ENCODE results near the gene ZRANB1.
A peak's percentile ranks its signal among the peaks of the same experiment; 100 is the strongest.
"Not testable (repeated sequence)": the region's sequence is repeated elsewhere in the genome, so short reads cannot be mapped to it uniquely, and the experiment has no call there.

ZRANB1 gene

DNA sequence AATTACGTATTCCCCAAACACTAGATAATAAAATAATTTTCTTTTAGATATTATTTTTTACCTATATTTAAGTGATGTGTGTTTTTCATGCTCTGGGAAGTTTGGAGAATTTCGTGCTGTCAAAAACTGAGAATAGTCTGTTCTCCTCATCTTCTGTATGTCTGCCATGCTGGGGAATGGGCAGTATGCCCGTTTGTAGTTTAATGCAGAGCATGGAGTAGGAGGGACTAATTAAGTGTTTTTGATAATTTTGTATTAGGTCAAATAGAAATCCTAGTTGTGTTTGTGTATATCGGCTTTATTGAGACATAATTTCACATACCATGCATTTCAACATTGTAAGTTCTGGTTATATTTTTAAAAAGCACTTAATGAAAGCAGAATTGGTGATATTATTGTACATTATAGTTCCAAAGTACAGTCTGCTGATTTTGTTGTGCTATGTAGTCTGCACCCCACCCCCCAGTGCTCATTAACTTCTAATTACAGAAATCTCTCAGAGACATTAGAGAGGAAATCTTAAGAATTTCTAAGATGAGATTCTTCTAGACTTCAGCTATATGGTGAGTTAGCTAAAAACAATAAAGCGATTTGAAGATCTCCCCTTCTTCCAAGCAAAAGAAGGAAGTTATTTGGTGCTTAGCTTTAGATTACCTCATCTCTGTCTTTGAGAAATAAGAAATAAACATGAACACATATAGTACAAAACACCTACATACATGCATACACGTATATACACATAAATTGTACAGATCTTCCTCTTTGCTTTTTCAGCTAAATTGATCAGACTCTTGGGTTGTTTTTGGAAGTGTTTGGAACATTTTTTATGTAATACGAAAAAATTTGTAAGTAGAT is 22.2 kb downstream of the ZRANB1 start:
- DNase-seq (ENCODE audit: low spot score): no peak

DNA sequence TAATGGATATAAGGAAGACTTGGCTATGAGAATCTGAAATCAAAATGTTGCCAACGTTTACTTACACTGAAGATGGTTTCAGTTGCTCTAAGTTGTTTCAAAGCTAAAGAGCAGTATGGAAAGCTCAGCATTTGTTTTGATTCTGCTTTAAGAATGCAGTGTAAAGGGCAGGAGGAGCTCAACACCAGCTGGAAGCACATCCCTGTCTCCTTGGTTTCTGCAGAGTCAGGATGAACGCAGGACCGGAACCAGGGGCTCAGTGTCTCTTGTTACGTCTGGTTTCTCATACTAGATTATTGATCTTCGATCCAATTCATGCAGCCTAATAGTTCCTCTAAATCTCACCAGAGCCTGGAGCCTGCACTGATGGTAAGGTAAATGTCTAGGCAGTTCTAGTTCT is 24.1 kb downstream of the ZRANB1 start:
- DNase-seq (ENCODE audit: low spot score): no peak

DNA sequence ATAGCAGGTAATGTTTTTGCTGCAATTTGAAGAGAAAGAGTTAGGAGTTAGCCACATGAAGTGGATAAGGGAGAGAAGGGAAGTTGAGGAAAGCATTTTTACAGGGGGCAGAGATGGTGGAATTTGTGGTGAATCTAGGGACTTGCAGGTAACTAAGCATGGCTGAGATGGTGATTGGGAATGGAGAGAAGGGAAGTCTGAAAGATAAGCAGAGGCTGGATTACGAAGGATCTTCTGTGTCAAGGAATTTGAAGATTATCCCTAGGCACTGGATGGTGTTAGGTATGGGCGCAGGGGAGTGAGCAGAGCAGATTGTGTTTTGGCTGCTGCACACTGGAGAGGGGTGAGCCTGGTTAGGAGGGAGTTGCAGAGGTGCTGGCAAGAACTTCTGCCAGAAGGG is 25.3 kb downstream of the ZRANB1 start:
- DNase-seq (ENCODE audit: low spot score): no peak

DNA sequence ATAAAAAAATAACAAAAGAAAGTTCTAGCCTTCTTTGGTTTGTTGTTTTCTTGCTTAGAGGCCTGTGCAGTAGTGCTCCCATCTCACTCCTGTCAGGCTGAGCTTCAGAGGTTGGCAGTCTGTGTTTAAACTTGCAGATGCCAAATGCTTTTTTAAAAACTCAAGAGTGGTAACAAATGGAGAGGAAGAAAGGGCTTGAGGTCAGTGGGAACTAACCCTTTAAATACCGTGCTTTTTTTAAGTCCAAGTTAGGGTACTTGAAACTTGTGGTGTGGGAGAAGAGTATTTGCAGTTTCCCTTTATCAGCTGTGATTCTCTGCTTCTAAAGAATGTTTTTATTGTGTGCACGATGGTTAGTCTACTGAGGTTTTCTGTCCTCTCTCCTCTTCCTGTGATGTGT is 29.4 kb downstream of the ZRANB1 start:
- no peak for DNase-seq (ENCODE audit: low spot score)

DNA sequence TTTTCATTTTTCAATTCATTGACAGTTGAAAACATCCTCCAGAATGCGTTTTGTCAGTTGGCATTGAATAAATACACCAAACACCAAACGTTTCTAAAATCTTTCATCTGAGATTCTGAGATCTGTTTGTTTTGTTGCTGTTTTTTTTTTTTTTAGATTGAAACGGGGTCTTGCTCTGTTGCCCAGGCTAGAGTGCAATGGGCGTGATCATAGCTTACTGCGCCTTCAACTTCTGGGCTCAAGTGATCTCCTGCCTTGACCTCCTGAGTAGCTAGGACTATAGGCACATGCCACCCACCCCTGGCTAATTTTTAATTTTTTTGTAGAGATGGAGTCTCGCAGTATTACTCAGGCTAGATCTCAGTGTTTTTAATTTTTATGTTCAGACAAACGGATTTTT is 30.7 kb downstream of the ZRANB1 start:
- no peak for DNase-seq (ENCODE audit: low spot score)

DNA sequence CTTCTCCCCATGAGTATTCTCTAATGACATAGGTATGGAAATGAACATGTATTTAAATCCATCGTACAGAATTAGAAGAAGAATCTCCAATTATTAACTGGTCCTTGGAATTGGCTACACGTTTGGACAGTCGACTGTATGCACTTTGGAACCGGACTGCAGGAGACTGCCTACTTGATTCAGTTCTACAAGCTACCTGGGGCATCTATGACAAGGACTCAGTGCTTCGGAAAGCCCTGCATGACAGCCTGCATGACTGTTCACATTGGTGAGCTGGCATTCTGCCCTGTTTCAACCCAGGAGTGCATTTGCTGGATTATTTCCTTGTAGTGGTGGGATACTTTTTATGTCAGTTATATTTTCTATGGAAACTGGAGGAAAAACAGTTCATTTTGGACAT is 32.2 kb downstream of the ZRANB1 start:
- no peak for DNase-seq (ENCODE audit: low spot score)

DNA sequence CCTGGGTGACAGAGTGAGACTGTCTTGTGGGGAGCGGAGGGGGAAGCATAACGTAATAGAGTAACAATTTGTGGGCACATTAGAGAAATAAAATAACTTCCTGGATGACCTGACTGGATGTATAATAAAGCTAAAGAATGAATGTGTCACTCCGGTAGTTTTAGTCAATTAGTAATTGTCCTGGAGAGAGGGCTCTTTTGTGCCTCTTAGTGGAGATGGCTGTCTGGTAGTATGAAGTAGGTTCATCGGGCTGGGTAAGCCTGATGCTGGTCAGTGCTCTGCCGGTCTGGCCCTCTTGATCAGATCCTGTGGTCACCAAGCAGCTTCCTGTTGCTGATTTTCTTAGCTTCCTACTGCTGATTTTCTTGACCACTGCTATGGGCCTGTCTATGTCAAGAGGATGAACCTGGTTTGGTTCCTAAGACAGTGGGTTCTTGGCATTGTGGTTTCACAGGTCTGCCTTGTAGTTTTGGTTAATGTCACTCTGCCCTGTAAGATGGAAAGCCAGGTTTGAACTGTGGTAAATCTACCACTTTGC is 34.1 kb downstream of the ZRANB1 start:
- DNase-seq (ENCODE audit: low spot score): peak; percentile 73

DNA sequence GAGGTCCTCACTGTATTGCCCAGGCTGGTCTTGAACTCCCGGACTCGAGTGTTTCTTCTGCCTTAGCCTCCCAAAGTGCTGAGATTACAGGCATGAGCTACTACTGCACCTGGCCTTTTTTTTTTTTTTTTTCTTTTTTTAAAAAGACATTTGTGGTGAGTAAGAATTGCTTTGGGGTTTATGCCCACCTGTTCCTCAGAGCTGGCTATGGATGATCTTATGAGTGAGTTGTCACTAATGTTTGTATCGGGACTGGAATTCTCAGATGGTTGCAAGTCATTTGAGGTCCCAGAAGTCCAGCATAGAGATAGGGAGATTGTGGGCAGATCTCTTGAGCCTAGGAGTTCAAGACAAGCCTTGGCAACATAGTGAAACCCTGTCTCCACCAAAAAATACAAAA is 35.2 kb downstream of the ZRANB1 start:
- DNase-seq (ENCODE audit: low spot score): no peak

DNA sequence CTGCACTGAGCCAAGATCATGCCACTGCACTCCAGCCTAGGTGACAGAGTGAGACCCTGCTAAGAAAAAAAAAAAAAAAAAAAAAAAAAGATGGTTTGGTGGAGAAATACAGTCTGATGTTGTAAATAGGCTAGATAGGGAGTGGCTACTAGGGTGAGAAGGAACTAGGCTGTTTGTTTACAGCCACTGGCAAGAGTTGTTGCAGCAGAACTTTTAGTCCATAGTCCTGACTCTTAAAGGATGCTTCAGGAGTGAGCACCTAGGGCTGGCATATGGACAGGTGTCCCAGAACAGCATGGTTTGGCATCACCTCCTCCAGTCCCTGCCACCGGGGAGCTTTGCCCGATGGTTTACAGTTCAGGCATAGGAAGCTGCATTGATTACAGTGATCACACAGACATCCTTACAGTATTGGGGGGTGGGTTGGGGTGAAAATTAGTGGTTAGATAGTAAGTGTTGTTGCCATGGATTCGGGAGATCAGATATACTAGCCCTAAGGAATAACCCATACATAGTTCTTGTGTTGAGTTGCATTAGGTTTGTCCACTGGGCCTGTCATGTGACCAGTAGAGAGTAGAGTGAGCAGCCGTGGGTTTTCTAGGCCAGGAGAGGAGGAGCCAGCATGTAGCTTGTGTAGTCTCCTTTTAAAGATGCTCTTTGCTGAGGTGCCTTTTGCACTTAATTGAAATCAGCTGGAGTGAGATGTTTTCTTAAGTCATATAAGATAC is 35.9 kb downstream of the ZRANB1 start:
- DNase-seq (ENCODE audit: low spot score): no peak

DNA sequence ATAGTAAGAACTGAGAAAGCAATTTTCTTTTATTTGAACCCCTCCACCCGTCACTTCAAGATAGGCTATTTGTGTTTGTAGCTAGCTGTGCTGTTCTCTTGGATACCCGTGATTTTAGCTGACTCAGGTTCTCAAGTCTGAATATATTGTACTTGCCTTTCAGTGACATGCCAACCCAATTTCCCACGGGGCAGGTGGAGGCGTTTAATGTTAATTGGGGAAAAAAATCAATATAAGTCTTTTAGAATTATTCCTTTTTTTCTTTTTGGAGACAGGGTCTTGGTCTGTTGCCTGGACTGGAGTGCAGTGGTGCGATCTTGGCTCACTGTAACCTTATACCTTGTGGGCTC is 36.4 kb downstream of the ZRANB1 start:
- no peak for DNase-seq (ENCODE audit: low spot score)

DNA sequence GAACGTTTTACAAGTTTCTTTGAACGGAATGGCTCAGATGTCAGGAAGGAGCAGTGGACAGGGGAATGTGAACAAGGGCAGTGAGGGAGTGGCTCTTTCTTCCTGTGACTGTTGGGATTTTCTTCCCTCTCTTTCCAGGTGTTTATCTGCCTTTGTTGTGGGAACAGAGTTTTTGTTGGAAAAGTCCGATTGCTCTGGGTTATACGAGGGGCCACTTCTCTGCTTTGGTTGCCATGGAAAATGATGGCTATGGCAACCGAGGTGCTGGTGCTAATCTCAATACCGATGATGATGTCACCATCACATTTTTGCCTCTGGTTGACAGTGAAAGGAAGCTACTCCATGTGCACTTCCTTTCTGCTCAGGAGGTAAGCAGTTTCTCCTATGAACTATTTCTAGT is 41.4 kb downstream of the ZRANB1 start:
- peak; percentile 15 for DNase-seq (ENCODE audit: low spot score)

DNA sequence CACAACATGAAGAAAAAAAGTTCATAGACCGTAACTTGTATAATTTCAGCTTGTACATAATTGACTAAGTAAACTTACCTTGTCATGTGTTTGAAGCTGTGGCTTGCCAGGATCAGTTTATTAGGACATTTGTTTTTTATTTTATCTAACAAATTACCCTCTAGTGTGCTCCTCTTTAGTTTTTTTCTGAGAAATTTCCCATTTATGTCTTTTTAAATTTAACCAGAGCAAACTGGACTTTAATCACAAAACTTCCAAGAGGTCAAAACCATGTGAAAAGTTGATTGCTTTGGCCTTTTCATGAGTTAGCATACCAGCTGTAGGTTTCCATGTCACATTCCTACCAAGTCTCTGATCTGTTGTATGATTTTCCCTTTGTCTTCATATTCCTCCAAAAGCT is 42.5 kb downstream of the ZRANB1 start:
- no peak for DNase-seq (ENCODE audit: low spot score)

DNA sequence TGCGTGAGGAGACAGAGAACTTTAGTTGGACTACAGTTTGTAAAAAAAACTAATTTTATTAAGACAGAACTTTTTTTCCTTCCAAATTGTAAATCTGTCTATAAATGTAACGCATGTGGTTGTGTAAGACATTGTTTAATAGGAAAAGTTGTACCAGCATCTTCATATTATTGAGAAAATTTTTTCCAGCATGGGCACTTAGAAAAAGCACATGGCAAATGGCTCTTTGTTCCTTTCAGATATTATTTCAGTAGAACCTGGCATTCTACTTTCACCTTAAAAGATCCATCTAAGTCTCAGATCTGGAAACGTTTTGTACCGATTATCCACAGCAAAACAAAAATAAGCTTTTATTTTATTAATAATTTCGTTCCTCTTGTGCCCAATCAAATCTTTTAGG is 43.2 kb downstream of the ZRANB1 start:
- DNase-seq (ENCODE audit: low spot score): no peak

DNA sequence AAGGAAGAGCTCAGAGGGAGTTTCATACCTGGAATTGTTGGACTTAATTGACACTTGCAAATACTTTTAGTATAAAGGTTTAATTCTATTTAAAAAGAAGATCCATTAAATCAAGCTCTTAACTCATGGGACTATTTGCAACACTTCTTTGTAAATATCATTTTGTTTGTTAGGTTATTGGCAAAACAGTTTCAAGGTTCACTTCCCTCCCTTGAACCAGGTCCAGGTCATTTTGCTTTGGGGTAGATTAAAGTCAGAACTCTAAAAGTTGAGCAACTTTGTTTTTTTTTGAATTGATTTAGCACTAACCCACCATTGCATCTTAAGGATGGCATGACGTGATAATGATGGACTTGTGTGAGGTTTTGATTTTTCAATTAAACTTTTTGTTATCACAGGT is 45.9 kb downstream of the ZRANB1 start:
- DNase-seq (ENCODE audit: low spot score): no peak

DNA sequence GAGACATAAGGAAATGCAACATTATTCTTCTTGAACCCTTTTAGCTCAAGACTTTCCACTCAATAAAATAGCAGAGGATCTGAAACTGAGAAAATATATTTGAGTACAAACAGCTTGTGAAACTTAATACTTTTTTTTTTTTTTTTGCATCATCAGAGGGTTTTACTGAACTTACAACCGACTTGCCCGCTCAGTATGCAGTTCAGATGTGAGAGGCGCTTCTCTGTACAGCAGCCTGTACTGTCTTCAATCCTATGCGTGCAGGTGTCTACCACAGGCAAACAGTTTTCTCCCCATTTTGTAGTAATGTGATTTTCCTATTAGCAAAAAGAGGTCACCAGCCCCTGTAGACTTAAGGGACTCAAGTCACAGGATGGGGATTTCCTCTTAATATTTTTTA is 46.8 kb downstream of the ZRANB1 start:
- DNase-seq (ENCODE audit: low spot score): not testable (repeated sequence)

DNA sequence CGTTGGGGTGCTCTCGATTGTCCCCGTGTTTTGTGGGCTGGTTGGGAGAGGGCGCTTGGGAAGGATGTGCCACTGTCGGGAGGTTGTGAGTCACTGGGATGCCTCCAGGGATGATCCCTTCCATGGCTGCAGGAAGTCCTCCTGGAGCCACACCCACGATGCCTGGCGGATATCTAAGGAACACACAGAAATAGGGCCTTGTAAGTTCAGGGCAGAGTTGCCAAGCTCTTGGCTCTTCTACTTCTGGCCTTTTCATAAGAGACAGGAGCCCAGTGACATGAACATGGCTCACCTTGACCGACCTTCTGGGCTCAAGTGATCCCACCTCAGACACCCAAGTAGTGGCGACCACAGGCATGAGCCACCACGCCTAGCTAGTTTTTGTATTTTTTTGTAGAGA is 47.6 kb downstream of the ZRANB1 start:
- DNase-seq (ENCODE audit: low spot score): no peak

DNA sequence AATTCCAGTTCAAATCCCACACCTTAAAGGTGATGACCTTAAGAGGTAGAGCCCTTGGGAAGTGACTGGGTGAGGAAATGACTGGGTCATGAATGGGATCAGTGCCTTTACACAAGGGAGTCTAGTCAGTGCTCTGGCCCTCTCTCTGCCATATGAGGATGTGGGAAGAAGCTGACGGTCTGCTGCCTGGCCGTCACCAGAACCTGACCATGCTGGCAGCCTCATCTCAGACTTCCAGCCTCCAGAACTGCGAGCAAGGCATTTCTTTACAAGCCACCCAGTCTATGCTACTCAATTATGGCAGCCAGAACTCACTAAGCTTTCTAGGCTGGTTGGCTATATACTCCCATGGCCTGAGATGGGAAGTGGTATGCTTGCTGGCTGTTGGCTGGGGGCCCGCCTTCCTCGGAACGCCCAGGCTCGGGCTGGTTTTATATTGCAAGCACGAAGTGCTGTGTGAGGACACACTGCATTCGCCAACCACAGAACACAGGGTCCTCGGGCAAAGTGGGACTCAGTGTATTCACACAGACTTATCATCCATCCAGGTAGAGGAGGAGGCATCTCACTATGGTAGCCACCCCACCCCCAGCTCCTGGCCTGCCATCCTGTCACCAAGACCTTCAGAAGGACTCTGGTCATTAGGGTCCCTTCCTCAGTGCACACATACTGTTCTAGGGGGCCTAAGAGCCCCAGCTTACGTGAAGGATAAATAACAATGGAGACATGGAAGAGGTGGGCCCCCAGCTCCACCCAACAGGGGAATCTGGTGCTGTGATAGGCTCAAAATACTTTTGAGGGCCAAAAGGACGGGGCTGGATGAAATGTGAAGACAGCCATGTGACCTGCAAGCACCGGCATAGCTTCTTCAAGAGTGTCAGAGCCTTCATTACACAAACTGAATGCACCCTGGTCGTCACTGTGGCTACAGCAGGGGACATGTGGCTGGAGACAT is 49.0 kb downstream of the ZRANB1 start:
- DNase-seq (ENCODE audit: low spot score): no peak

DNA sequence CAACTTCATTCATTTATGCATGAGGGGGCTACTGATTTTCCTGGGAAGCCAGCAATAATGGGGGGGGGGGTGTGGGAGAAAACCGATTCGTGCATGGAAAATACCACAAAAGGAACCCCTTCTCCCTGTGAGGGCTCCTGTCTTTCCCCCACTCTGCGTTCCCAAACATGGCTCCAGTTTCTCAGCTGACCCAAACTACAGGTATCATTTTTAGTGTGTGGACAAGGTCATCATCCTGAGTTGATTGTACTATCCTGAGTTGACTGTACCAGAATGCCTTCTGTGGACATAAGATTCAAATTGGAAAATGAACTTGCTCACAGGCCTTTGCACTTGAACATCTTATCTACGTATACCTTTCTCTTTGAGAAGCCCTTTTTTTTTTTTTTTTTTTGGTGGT is 49.9 kb downstream of the ZRANB1 start:
- no peak for DNase-seq (ENCODE audit: low spot score)

DNA sequence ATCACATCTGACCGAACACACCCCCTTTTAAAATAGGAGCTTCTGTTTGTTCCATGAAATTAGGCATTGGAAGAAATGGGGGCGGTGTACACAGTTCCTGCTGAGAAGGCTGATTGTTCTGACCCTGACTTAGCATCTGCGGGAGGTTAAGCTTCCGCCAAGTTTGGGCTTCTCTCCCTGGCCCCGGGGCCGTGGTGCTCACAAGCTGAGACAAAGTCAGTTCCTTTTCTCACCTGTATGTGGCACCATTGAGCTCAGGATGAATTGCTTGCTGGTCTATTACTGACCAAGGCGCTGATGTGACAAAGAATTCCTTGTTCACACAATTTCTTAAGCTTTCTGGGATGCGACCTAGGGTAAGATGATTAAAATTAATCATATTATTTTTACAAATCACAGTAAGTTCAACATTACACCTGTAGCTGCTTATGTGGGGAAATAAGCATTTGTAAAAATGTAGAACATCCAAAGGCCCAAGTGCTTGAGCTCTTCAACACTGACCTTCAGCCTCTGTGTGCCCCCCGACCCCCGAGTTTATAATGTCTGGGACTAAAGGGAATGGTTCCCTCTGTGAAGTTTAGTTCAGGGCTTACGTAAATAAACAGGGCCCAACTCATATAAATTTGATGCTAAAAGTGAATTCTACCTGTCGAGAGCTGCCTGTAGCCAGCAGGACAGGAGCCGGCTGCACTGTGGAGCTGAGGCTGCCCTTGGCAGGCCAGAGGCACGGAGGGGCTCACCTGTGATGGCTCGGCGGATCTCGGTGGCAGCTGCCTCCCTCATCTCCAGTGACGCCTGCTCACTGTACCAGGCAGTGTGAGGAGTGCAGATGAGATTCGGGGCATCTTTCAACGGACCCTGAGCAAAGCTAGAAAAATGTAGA is 50.8 kb downstream of the ZRANB1 start:
- peak; percentile 31 for DNase-seq (ENCODE audit: low spot score)

DNA sequence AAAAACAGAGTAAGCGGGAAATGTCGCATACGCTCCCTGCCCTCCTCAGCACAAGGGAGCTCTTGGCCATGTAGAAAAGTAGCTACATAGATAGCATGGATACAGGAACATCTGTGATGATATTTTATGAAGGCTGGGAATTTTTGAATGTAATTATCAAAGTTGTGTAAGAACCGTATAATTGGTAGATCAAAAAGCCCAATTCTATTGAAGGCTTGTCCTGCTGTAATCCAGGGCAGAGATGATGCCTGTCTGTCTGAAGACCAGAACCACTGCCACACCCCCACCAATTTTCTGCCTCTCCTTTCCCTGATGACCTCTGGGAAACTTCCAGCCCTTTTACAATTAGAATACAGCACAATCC is 51.4 kb downstream of the ZRANB1 start:
- DNase-seq (ENCODE audit: low spot score): no peak

DNA sequence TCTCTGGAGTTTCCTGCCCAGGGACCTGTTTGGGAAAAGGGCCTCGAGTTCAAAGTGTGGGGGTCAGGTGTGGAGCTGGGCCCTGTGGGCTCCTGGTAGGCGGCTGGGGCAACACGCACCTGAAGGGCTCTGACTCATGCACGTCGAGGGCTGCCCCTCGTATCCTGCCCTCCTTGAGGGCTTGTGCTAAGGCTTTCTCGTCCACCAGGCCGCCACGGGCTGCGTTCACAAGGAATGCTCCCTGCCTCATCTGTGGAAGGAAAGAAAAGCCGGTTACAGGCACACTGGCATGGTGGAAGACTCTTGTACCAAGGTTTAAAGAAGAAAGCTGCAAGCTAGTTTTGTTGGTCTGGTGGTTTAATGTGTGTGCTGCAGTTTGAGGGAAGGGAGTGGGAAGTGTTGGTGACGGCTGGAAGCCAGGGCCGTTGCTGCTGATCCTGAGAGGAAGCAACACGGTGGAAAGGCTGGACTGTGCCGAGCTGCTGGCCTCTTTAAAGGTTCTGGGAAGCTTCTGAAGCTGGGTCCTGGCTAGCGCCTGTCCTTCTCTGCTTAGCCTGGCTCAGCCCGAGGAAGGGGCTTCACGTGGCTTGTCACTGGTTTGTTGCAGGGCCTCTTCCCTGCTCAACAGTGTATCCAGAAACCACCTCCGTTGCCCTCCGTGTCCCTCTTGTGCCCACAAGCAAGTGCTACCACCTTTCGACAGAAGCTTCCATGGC is 52.0 kb downstream of the ZRANB1 start:
- DNase-seq (ENCODE audit: low spot score): no peak
